ENCODE results near the gene MT1E. TPM values are rescaled to one million over a fixed set of nuclear protein-coding genes. Genes with fewer than 3 reads are reported as not detected.
"Not testable (repeated sequence)": the region's sequence is repeated elsewhere in the genome, so short reads cannot be mapped to it uniquely, and the experiment has no call there.

MT1E gene
- total RNA-seq, 1 donor from 2014 or later: 132 TPM

DNA sequence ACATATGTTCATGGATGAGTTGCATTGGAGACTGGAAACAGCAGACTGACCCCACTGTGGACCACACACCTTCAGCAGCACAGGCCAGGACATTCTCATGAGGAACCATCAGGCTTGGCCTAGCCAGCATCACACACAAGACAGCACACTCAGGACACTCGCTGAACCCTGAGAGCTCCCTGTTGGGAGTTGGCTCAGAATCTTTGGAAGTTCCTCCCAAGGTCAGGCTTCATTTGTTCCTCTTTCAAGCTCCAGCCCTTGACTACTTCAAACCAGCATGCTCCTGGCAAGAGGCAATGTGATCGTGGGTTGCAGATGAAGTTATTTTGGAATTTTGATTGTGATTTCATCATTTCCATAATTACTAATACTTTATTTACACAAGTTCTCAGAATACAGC, 46.1 kb downstream of the MT1E start:
- DNase-seq (ENCODE audit: low read depth, low spot score): not testable (repeated sequence)

DNA sequence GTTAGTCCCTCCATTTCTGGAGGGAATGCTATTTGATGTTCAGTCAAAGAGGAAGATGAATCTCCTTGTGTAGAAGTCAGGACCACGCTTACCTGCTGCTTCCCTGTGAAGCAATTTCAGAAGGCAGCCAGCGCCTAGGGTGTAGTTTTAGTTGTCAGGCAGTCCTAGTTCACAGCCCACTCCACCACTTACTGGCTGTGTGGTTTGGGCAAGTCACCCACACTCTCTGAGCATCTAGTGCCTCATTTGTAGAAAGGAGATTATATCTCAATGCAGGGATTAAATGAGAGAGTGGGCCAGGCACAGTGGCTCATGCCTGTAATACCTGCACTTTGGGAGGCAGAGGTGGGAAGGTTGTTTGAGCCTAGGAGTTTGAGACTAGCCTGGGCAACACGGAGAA, 46.6 kb downstream of the MT1E start:
- not testable (repeated sequence) for DNase-seq (ENCODE audit: low read depth, low spot score)

DNA sequence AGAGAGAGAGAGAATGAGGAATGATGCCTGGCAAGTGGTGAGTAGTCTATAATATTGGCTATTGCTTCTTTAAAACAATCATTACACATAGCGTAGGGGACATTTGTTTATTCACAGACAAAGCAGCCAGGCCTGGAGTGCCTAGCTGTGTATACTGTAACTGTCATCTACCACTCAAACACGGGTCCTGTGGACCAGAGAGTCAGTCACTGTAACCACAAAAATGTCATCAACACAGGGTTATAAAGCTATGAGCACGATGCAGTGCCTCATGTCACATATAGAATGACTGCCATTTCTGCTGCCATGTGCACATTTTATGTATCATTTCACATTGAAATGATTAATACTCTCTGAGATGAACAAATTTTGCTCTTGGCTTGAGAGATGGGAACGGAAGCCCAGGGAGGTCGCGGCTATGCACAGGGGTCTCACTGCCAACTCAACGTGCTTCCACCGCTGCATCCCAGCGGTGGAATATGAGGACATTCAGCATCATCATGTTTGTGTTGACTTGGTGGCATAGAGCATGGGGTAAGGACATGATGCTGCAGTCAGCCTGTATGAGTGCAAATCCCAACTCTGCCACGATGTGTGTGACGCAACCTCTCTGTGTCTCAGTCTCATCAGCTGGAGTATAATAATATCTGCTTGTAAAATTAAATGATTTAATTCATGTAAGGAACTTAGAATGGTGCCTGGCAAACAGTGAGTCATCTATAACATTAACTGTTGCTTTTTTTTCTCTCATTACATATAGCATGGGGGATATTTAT, 47.4 kb downstream of the MT1E start:
- no peak for DNase-seq (ENCODE audit: low read depth, low spot score)

DNA sequence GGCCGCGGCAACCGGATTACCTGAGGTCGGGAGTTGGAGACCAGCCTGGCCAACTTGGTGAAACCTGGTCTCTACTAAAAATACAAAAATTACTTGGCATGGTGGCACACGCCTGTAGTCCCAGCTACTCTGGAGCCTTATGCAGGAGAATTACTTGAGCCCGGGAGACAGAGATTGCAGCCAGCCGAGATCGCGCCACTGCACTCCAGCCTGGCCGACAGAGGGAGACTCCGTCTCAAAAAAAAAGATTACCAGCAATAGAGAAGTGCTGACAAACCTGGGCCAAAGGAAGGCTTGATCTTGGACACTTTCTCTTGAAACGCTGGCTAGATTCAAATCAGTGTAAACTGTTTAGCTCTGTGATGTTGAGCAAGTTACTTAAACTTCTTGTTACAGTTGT, 48.3 kb downstream of the MT1E start:
- no peak for DNase-seq (ENCODE audit: low read depth, low spot score)

DNA sequence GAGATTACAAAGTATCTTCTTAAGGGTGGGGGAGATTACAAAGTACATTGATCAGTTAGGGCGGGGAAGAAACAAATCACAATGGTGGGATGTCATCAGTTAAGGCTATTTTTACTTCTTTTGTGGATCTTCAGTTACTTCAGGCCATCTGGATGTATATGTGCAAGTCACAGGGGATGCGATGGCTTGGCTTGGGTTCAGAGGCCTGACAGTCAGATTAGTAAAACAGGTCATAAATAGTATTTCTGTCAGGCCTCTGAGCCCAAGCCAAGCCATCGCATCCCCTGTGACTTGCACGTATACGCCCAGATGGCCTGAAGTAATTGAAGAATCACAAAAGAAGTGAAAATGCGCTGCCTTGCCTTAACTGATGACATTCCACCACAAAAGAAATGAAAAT, 49.0 kb downstream of the MT1E start:
- not testable (repeated sequence) for DNase-seq (ENCODE audit: low read depth, low spot score)

DNA sequence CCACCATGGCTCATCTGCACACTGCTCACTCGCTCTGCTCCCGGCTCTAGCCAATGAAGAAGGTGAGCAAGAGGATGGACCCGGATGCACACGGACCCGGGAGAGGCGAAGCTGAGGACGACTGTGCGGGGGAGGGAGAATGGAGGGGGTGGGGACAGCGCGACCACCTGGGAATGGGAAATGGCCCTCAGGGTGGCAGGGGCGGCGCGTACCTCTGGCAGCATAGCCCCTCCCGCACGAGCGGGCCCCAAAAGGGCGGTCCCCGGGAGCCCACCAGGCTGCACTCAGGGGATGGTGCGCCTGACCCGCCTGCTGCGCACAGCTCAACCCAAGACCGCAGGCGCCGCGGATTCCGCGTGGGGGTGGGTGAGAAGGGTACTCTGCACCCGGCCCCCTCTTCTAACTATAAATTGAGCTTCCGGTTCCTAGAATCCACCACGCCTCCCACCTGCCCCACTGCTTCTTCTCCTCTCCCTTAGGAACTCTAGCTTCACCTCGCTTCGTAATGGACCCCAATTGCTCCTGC, 50.2 kb downstream of the MT1E start:
- DNase-seq (ENCODE audit: low read depth, low spot score): no peak

Other genes starting within 250 kb of the MT1E start
- gene AMFR, start 200.2 kb upstream of the MT1E start, total RNA-seq: 241 and 263 TPM in 2 replicates
- 135 and 158 TPM in 2 replicates for gene NUDT21, start 174.4 kb upstream of the MT1E start, total RNA-seq
- 87.0 and 152 TPM in 2 replicates for gene OGFOD1, start 174.2 kb upstream of the MT1E start, total RNA-seq
- 29.7 and 49.2 TPM in 2 replicates for gene BBS2, start 105.8 kb upstream of the MT1E start, total RNA-seq
- not detected in 2 replicates for gene MT4, start 60.7 kb upstream of the MT1E start, total RNA-seq
- gene MT3, start 36.3 kb upstream of the MT1E start, total RNA-seq: not detected in 2 replicates
- 227 and 304 TPM in 2 replicates for gene MT2A, start 17.2 kb upstream of the MT1E start, total RNA-seq
- gene MT1M, start 6.9 kb downstream of the MT1E start, total RNA-seq: 3.5 and 8.8 TPM in 2 replicates
- 4.2 and 9.4 TPM in 2 replicates for gene MT1A, start 12.9 kb downstream of the MT1E start, total RNA-seq
- gene MT1B, start 26.1 kb downstream of the MT1E start, total RNA-seq: not detected in 2 replicates
- 0.59 and 2.4 TPM in 2 replicates for gene MT1F, start 32.2 kb downstream of the MT1E start, total RNA-seq
- not detected in 2 replicates for gene MT1G, start 42.3 kb downstream of the MT1E start, total RNA-seq
- not detected in 2 replicates for gene MT1H, start 44.0 kb downstream of the MT1E start, total RNA-seq
- 26.1 and 29.9 TPM in 2 replicates for gene MT1X, start 56.7 kb downstream of the MT1E start, total RNA-seq
- 111 and 118 TPM in 2 replicates for gene NUP93, start 104.3 kb downstream of the MT1E start, total RNA-seq
- not detected in 2 replicates for gene SLC12A3, start 239.4 kb downstream of the MT1E start, total RNA-seq